ENCODE measurements around the gene NKAIN2. TPM values are rescaled to one million over a fixed set of nuclear protein-coding genes. Genes with fewer than 3 reads are reported as not detected.

NKAIN2 gene
- total RNA-seq, 1 experiment from 2014 or later: 2.2 TPM

GRCh38 chr6:123764722-123765121 lies 38.9 kb upstream of the NKAIN2 start:
- POLR2A ChIA-PET (ENCODE audit: low non-redundant PET): no interaction called here
- Histone ChIP-seq H3K4me1 (ENCODE audit: insufficient read depth, low read length, poor library complexity, severe bottlenecking) (peaks cover 28% of the 10 kb centered on the region), H3K27me3 (replicated peaks; ENCODE audit: insufficient read depth, low read depth, low read length, poor library complexity) (no peaks in the 10 kb centered on the region), H3K27ac (ENCODE audit: low read depth, low read length, poor library complexity, severe bottlenecking) (no peak overlapping the region), H3K36me3 (ENCODE audit: insufficient read depth, low read length, poor library complexity, severe bottlenecking) (no peaks in the 10 kb centered on the region), H3K9me3 (ENCODE audit: low read depth, low read length, poor library complexity, severe bottlenecking) (no peaks in the 10 kb centered on the region), H3K4me3 (ENCODE audit: low read depth, low read length, poor library complexity, severe bottlenecking) (no peak overlapping the region)
- TF ChIP-seq EZH2 (IDR thresholded peaks at IDR 0.05; ENCODE audit: borderline replicate concordance, low read depth, low read length, poor library complexity, severe bottlenecking) (no peak), CTCF (conservative IDR thresholded peaks at IDR 0.05; ENCODE audit: low read depth, low read length) (no peak)
- intact Hi-C loops (cut with micrococcal nuclease; ENCODE audit: unreplicated experiment): no loop called here
- no TSS peak for BruUV-seq (replicated peaks)
- CTCF ChIA-PET: no interaction called here
- DNase-seq (ENCODE audit: low spot score): peak; percentile 51

- Histone ChIP-seq H3K27ac (ENCODE audit: low read depth, low read length, poor library complexity, severe bottlenecking) (no peak overlapping the region), H3K4me3 (ENCODE audit: low read depth, low read length, poor library complexity, severe bottlenecking) (no peak overlapping the region), H3K36me3 (ENCODE audit: insufficient read depth, low read length, poor library complexity, severe bottlenecking) (no peaks in the 10 kb centered on the region), H3K27me3 (replicated peaks; ENCODE audit: insufficient read depth, low read depth, low read length, poor library complexity) (no peaks in the 10 kb centered on the region), H3K9me3 (ENCODE audit: low read depth, low read length, poor library complexity, severe bottlenecking) (no peaks in the 10 kb centered on the region), H3K4me1 (ENCODE audit: insufficient read depth, low read length, poor library complexity, severe bottlenecking) (peaks cover 27% of the 10 kb centered on the region)
- ChIA-PET POLR2A (ENCODE audit: low non-redundant PET) (no interaction called here), CTCF (no interaction called here)
- DNase-seq (ENCODE audit: low spot score): no peak
- no TSS peak for BruUV-seq (replicated peaks)
- intact Hi-C loops (cut with micrococcal nuclease; ENCODE audit: unreplicated experiment): no loop called here
- TF ChIP-seq CTCF (conservative IDR thresholded peaks at IDR 0.05; ENCODE audit: low read depth, low read length): no peak
- no peak for TF ChIP-seq EZH2 (IDR thresholded peaks at IDR 0.05; ENCODE audit: borderline replicate concordance, low read depth, low read length, poor library complexity, severe bottlenecking)
Measured at GRCh38 chr6:123768921-123769320, 34.7 kb upstream of the NKAIN2 start.

- no peak overlapping the region for H3K4me3 ChIP-seq (ENCODE audit: low read depth, low read length, poor library complexity, severe bottlenecking)
- no peak for DNase-seq (ENCODE audit: low spot score)
- POLR2A ChIA-PET (ENCODE audit: low non-redundant PET): no interaction called here
- intact Hi-C loops (cut with micrococcal nuclease; ENCODE audit: unreplicated experiment): no loop called here
- no TSS peak for BruUV-seq (replicated peaks)
- CTCF ChIA-PET: no interaction called here
- H3K4me1 ChIP-seq (ENCODE audit: insufficient read depth, low read length, poor library complexity, severe bottlenecking): peaks cover 22% of the 10 kb centered on the region
- no peak overlapping the region for H3K27ac ChIP-seq (ENCODE audit: low read depth, low read length, poor library complexity, severe bottlenecking)
- H3K36me3 ChIP-seq (ENCODE audit: insufficient read depth, low read length, poor library complexity, severe bottlenecking): no peaks in the 10 kb centered on the region
- TF ChIP-seq CTCF (conservative IDR thresholded peaks at IDR 0.05; ENCODE audit: low read depth, low read length) (no peak), EZH2 (IDR thresholded peaks at IDR 0.05; ENCODE audit: borderline replicate concordance, low read depth, low read length, poor library complexity, severe bottlenecking) (no peak)
- no peaks in the 10 kb centered on the region for H3K27me3 ChIP-seq (replicated peaks; ENCODE audit: insufficient read depth, low read depth, low read length, poor library complexity)
- H3K9me3 ChIP-seq (ENCODE audit: low read depth, low read length, poor library complexity, severe bottlenecking): no peaks in the 10 kb centered on the region
Measured at GRCh38 chr6:123769431-123769830, 34.2 kb upstream of the NKAIN2 start.
